ENCODE measurements around the gene CACHD1. TPM values are rescaled to one million over a fixed set of nuclear protein-coding genes. Genes with fewer than 3 reads are reported as not detected.
"Not testable (repeated sequence)": the region's sequence is repeated elsewhere in the genome, so short reads cannot be mapped to it uniquely, and the experiment has no call there.

Gene CACHD1
- total RNA-seq, 1 donor from 2014 or later, result 14.2 TPM

DNA sequence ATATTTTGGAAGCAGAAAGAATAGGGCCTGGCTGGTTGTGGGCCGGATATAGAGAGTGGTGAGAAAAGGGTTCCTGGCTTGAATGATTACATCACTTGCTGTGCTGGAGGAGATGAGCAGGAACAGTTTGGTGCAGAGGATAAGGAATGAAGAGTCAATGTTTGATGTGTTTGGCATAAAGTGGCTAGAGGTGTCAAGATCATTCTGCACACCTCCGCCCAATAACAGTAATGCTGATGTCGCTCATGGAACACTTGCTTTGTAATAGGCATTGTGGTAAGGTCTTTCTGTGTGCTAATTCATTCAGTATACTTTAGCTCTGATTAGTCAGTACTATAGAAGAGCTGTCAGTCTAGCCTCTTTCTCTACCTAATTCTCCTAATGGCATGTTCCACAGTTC lies 226.9 kb downstream of the CACHD1 start:
- no peak for DNase-seq (ENCODE audit: low spot score)

DNA sequence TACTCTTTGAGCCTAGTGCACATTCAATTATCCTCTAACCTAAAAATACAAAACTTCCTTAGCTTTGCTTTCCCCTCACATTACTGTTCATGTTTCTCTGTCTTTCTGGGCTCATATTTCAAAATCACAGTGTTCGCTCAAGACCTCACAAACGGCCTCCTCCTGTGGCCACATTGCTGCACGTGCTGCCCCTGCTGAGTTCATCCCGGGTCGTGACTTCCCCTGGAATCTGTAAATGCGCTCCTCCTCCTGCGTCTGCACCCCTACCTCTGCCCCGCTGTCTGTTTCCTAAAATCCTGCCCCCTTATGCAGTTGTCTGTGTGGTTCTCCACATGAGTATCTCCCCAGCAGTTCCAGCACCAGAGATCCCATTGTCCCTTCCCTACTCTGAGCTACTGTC lies 229.4 kb downstream of the CACHD1 start:
- DNase-seq (ENCODE audit: low spot score), result no peak

DNA sequence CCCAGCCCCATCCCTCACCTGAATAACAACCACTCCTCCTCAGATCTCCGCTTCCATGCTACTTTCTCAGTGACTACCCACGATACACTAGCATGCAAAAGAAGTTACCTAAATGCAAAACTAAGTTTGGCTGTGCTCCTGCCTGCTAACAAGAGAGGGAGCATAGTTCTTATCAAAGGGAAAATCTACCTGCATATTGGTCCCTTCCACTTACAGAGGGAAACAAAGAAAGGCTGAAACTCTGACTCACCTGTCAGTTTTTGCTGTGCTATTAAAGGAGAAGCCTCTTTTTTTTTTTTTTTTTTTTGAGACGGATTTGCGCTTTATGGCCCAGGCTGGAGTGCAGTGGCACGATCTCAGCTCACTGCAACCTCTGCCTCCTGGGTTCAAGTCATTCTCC lies 231.1 kb downstream of the CACHD1 start:
- DNase-seq (ENCODE audit: low spot score), result no peak

DNA sequence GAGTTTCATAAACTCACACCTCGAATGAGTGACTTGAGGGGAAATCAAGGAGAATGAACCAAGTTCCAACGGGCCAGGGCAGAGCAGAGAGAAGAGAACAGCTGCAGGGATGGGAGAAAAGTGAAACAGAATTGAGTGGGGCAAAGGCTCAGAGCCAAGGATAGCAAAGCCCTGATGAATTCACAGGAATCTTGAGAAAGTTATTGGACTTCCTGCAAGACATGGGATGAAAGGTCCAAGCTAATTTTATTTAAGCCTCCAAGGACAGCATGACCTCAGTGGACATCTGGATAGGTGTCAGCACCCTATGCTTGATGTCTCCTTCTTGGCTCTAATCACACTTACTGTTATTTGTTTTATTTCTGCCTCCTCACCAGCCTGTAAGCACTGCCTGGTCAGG lies 232.0 kb downstream of the CACHD1 start:
- no peak for DNase-seq (ENCODE audit: low spot score)

DNA sequence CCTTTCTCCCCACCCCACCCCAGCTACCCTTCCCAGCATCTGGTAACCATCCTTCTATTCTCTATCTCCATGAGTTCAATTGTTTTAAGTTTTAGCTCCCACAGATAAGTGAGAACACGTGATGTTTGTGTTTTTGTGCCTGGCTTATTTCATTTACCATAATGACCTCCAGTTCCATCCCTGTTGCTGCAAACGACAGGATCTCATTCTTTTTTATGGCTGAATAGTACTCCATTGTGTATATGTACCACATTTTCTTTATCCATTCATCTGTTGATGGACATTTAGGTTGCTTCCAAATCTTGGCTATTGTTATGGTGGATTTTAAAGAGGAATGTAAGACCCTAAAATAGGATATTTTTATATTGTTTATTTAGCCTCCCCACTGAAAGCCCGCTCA lies 232.7 kb downstream of the CACHD1 start:
- DNase-seq (ENCODE audit: low spot score), result not testable (repeated sequence)

DNA sequence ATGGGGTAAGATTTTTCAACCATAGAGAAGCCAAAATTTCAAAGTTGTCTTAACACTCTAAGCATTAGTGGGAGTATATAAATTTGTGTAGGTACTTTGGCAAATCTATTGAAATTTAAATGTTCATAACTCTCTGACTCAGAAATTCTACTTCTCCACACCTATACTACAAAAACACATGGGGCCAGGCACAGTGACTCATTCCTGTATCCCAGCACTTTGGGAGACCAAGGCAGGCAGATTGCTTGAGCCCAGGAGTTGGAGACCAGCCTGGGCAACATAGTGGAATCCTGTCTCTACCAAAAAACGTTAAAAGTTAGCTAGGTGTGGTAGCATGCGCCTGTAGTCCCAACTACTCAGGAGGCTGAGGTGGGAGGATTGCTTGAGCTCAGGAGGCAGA lies 233.7 kb downstream of the CACHD1 start:
- DNase-seq (ENCODE audit: low spot score), result no peak

DNA sequence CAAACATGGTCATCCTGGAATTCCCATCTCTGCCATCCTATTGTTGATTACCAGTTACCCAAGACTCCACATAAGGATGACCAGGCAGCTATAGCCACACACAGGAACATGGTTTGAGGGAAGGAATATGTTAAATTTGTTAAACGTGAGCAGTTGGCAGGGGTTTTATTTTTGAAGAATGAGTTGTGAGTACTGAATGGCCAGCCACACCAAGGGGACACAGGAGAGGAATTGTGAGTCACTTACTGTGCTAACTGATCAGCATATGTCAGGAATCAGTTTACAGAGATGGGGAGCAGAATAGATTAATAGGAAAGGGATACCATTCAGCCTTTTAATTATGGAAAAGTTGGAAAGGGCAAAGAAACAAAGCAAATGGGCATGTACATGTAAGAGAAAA lies 235.7 kb downstream of the CACHD1 start:
- DNase-seq (ENCODE audit: low spot score), result no peak

DNA sequence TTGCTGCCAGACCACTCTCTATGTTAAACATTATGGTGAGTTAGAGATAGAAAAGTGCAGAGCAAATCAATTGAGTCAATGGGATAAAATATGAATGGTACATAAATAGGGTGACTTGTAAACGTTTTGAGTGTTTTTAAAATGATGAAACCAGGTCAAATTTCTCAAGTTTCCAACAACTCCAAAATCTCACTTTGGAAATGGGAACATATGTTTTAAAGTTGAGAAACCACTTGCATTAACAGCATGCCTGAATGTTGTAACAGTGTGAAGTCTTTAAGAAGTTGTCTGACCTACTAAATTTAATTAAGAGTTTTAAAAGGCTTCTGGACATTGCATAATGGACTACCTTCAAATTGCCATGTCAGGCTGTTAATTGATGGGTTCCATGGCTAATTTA lies 241.3 kb downstream of the CACHD1 start:
- no peak for DNase-seq (ENCODE audit: low spot score)

DNA sequence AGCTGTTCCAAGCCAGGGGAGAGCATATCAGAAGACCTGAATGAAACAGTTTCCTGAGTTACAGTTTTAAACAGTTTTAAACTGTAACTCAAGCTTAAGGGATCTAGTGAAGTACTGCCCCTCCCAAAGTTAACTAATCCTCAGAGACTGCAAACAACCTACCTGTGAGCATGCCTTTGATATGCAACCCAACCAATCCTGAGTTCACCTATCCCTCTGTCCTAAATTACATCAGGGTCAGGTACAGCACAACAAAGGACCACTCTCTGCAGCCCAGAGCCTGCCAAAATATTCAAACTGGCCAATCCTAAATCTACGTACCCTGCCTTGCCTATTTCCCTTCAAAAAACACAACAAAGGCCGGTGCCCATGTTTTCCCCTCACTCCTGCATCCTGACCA lies 242.1 kb downstream of the CACHD1 start:
- DNase-seq (ENCODE audit: low spot score), result no peak

DNA sequence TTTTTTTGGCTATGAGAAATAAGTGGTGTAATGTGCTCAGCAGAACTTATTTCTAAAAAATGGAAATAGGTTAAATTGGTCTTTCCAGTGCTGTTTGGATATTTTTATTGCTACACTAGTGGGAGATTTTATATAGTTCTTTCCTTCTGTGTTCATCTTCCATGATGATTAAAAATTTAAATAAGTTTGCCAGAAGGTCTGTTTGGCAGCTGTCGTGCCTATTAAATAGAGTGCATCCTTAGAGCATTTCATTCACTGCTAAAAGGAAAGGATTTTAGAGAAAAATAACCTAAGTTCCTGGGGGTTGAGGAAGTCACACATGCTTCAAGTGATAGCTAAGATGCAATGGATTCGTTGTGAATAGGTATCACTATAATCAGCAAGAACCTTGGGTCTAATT lies 245.3 kb downstream of the CACHD1 start:
- DNase-seq (ENCODE audit: low spot score), result no peak

DNA sequence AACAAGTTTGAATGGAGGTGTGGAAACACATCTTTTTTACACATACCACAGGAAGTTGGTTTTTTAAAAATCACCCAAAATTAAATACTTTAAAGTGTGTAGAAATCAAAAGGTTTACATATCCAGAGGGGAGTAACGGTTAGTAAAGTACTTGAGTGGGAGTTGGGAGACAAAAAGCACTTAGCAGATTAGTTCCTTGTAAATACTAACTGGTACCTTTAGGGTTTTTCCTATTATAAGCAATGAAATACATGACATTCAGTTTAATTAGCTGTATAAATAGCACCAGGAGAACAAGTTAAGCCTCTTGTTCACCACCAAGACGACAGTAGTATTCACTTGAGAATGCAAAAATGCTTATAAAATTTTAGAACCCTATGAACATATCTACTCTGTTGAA lies 251.2 kb downstream of the CACHD1 start:
- DNase-seq (ENCODE audit: low spot score), result no peak

DNA sequence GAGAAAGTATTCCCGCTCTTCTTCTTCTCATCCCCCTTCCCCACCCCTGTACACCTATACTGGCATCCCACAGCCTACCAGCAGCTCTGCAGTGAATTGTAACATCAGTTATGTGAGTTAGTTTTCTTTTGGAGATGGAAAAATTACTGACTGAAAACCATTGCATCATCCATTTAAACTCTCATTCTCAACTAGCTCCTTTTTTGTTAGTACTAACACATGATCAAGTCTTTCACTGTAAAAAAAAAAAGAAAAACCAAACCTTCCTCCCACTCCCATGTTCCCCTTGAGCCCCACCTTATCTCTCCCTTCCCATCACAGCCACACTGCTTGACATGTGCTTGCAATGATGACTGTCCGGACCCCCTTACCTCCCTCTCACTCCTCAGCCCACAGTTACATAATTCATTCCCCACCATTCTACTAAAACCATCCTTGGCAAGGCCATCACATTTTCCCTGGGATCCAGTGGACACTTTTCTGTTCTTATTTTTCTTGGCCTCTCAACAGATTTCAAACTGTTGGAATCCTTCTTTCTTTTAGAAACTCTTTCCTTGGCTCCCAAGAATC lies 251.7 kb downstream of the CACHD1 start:
- DNase-seq (ENCODE audit: low spot score), result no peak

DNA sequence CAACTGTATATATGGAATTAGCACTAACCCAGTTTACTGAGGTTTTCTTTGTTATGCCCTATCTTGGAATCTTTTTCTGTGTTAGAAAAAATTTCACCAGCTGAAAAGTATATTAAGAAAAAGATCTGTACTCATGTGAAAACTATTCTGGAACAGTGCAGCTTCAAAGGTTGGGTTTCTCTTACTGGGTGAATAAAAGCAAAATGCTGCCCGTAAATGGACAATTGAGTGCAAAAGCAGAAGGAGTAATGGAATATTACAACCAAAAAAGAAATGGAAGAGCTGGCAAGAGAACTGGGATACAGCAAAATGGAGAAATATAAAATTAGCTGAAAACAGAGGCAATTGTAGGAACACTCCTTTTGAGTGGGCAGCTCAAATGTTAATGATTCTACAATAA lies 257.9 kb downstream of the CACHD1 start:
- DNase-seq (ENCODE audit: low spot score), result no peak

DNA sequence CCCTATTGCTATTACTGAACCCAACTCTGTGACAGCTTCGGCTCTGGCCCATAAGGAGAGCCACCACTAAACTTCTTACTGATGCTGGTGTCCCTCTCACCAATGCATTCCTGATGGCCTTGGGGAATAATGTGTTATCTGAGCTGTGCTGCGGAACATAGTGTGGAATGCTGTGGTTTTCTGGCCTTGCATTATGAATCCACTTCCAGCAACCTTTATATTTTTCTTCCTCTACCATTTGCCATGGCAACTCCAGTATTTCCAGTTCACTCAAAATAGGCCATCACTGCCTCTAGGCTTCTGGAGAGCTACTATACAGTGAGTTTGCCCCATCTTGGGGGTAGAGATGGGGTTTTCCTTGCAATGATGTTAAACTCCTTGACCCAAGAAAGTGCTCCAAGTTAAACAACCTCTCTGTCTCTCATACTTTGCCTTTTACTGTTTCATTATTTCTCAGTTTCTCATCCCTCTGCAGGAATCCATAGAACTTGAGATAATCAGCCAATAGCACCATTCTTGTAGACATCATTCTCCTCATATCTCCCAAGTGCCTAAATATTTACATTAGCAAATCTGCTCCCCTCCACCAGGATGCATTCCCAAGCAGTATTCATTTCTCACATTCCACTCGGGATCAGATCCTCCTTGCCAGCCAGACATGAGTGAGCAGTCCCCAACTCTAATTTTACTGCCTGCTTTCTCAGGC lies 263.8 kb downstream of the CACHD1 start:
- no peak for DNase-seq (ENCODE audit: low spot score)

DNA sequence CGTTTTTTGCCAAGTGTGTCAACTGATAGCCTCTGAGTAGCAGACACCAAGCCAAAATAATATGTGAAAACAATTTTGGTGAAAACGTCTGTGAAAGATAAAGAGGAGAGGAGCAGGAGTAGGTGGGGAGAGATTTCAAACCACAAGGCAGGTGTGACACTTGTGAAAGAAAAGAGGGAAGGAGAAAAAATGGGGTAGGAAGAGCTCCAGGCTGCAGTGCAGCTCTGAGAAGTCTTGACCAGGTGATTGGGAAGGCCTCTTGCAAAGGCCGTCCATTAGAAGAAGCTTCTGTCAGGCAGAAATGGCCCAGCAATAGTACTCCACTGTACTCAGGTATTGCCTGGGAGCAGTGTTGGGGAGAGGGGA lies 264.3 kb downstream of the CACHD1 start:
- DNase-seq (ENCODE audit: low spot score), result no peak

DNA sequence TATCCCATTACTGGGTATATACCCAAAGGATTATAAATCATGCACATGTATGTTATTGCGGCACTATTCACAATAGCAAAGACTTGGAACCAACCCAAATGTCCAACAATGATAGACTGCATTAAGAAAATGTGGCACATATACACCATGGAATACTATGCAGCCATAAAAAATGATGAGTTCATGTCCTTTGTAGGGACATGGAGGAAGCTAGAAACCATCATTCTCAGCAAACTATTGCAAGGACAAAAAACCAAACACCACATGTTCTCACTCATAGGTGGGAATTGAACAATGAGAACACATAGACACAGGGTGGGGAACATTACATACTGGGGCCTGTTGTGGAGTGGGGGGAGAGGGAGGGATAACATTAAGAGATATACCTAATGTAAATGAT lies 270.8 kb downstream of the CACHD1 start:
- DNase-seq (ENCODE audit: low spot score), result not testable (repeated sequence)
